IMR-90 (cell line): ENCODE data around the gene CPN1. TPM values are rescaled to one million over a fixed set of nuclear protein-coding genes. Genes with fewer than 3 reads are reported as not detected.
A peak's percentile ranks its signal among the peaks of the same experiment; 100 is the strongest.

Experiments used
- ATAC-seq: fragments of 200-7000 bp; cut with Tn5 transposase; 2 replicates; pipeline ENCODE4 v1.9.1; 2020; ENCODE audit warnings: low read depth, mild to moderate bottlenecking, moderate library complexity
- BruUV-seq: library from RNA; stranded (reverse); fragments of 400-500 nt; replicated peaks from 2 replicates; lab custom pipeline; 2021; lab: Mats Ljungman, UMichigan
- CTCF ChIA-PET: fragments of 300-600 bp; formaldehyde crosslinking; extraction: SDS; loops from one replicate; lab custom pipeline; 2021; ENCODE audit warnings: antibody characterized with exemption; lab: Yijun Ruan, JAX
- POLR2A ChIA-PET: fragments of 300-600 bp; sonication (Branson Sonifier 250); formaldehyde crosslinking; loops from one replicate; lab custom pipeline; 2022; ENCODE audit warnings: antibody characterized with exemption; ENCODE audit not compliant: unreplicated experiment; lab: Charles Lee
- DNase-seq: peaks from one replicate; pipeline ENCODE4 v3.0.0; 2013
- H2AFZ ChIP-seq: replicated peaks from 2 replicates; pipeline ENCODE3; 2013; ENCODE audit warnings: low read length, mild to moderate bottlenecking; ENCODE audit not compliant: poor library complexity
- H2AK5ac ChIP-seq: 2 replicates; pipeline ENCODE4 v1.6.1; 2013; ENCODE audit warnings: low read depth, low read length, inconsistent platforms
- H2AK9ac ChIP-seq: replicated peaks from 2 replicates; pipeline ENCODE3; 2013; ENCODE audit warnings: mild to moderate bottlenecking, low read depth, low read length, moderate library complexity; ENCODE audit not compliant: poor library complexity
- H2BK120ac ChIP-seq: 2 replicates; pipeline ENCODE4 v1.6.1; 2013; ENCODE audit warnings: low read depth, low read length, inconsistent platforms
- H2BK15ac ChIP-seq: 3 replicates; pipeline ENCODE4 v1.6.1; 2013; ENCODE audit warnings: low read depth, low read length, inconsistent platforms
- H2BK20ac ChIP-seq: 2 replicates; pipeline ENCODE4 v1.6.1; 2013; ENCODE audit warnings: low read depth, mild to moderate bottlenecking, inconsistent platforms, low read length, moderate library complexity
- H2BK5ac ChIP-seq: 2 replicates; pipeline ENCODE4 v1.6.1; 2013; ENCODE audit warnings: mild to moderate bottlenecking, low read depth, low read length, inconsistent platforms; ENCODE audit not compliant: poor library complexity, severe bottlenecking
- H3K14ac ChIP-seq: replicated peaks from 2 replicates; pipeline ENCODE4 v1.6.1; 2013; ENCODE audit warnings: low read depth, low read length, inconsistent platforms
- H3K18ac ChIP-seq: 2 replicates; pipeline ENCODE4 v1.6.1; 2013; ENCODE audit warnings: low read depth, low read length, control low read depth
- H3K23ac ChIP-seq: 2 replicates; pipeline ENCODE4 v1.6.1; 2013; ENCODE audit warnings: low read depth, low read length, inconsistent platforms
- H3K27ac ChIP-seq: 2 replicates; pipeline ENCODE4 v1.5.1; 2013; ENCODE audit warnings: mild to moderate bottlenecking, control low read depth, low read length; ENCODE audit not compliant: insufficient read depth
- H3K27me3 ChIP-seq: 2 replicates; pipeline ENCODE4 v1.6.1; 2013; ENCODE audit warnings: low read length; ENCODE audit not compliant: control insufficient read depth, insufficient read depth
- H3K36me3 ChIP-seq: 2 replicates; pipeline ENCODE4 v1.6.1; 2013; ENCODE audit warnings: low read length, mixed read lengths; ENCODE audit not compliant: control insufficient read depth, insufficient read depth
- H3K4ac ChIP-seq: 2 replicates; pipeline ENCODE4 v1.6.1; 2013; ENCODE audit warnings: low read depth, low read length, inconsistent platforms
- H3K4me1 ChIP-seq: 2 replicates; pipeline ENCODE4 v1.6.1; 2013; ENCODE audit warnings: low read length, mixed read lengths; ENCODE audit not compliant: control insufficient read depth, insufficient read depth
- H3K4me2 ChIP-seq: 2 replicates; pipeline ENCODE4 v1.6.1; 2013; ENCODE audit warnings: low read depth, mild to moderate bottlenecking, control low read depth, low read length, moderate library complexity
- H3K4me3 ChIP-seq: 2 replicates; pipeline ENCODE4 v1.5.1; 2013; ENCODE audit warnings: low read depth, mild to moderate bottlenecking, control low read depth, low read length, moderate library complexity; ENCODE audit not compliant: insufficient read depth
- H3K56ac ChIP-seq: 2 replicates; pipeline ENCODE4 v1.6.1; 2013; ENCODE audit warnings: low read length, inconsistent platforms; ENCODE audit not compliant: insufficient read depth; ENCODE audit errors: extremely low read depth
- H3K79me1 ChIP-seq, 2 experiments: 2 replicates each; pipeline ENCODE4 v1.6.1; 2013; ENCODE audit warnings: low read length in 2 of 2, inconsistent platforms in 1 of 2, low read depth in 1 of 2
- H3K9ac ChIP-seq: 2 replicates; pipeline ENCODE4 v1.6.1; 2013; ENCODE audit warnings: low read depth, low read length, control low read depth
- H3K9me1 ChIP-seq: 2 replicates; pipeline ENCODE4 v1.6.1; 2013; ENCODE audit warnings: low read length, inconsistent platforms; ENCODE audit not compliant: insufficient read depth
- H3K9me3 ChIP-seq: 2 replicates; pipeline ENCODE4 v1.6.1; 2013; ENCODE audit warnings: low read length; ENCODE audit not compliant: control insufficient read depth, insufficient read depth
- H4K20me1 ChIP-seq: 2 replicates; pipeline ENCODE4 v1.6.1; 2013; ENCODE audit warnings: low read length, inconsistent platforms; ENCODE audit not compliant: insufficient read depth
- H4K5ac ChIP-seq: 2 replicates; pipeline ENCODE4 v1.6.1; 2013; ENCODE audit warnings: mild to moderate bottlenecking, low read depth, low read length, control low read depth
- H4K8ac ChIP-seq, 2 experiments: 2 replicates each; pipeline ENCODE4 v1.6.1; 2013; ENCODE audit warnings: low read depth in 2 of 2, low read length in 2 of 2, control low read depth in 1 of 2, inconsistent platforms in 1 of 2
- H4K91ac ChIP-seq: 2 replicates; pipeline ENCODE4 v1.6.1; 2013; ENCODE audit warnings: low read depth, low read length, inconsistent platforms; ENCODE audit not compliant: insufficient read depth
- CHD1 ChIP-seq: IDR thresholded peaks from 2 replicates; pipeline ENCODE4 v1.6.1; 2012; ENCODE audit warnings: low read depth, low read length, improper control_type of control experiment
- FOS ChIP-seq: fragments of 150-350 bp; IDR thresholded peaks from 2 replicates; pipeline ENCODE4 v1.6.1; 2016; ENCODE audit warnings: low read depth, low read length
- MAZ ChIP-seq: IDR thresholded peaks from 2 replicates; pipeline ENCODE4 v1.6.1; 2012; ENCODE audit warnings: low read depth, mild to moderate bottlenecking, low read length, improper control_type of control experiment, moderate library complexity, borderline replicate concordance
- MXI1 ChIP-seq: IDR thresholded peaks from 2 replicates; pipeline ENCODE4 v1.6.1; 2012; ENCODE audit warnings: low read depth, mild to moderate bottlenecking, low read length, moderate library complexity, borderline replicate concordance
- USF2 ChIP-seq: fragments of 150-350 bp; IDR thresholded peaks from 2 replicates; pipeline ENCODE4 v1.6.1; 2017; ENCODE audit warnings: mild to moderate bottlenecking, antibody characterized with exemption, low read length, low read depth
- WGBS, 2 experiments: methylation state at CpG; one replicate each; pipeline versions ENCODE4 v1.1.5 to v1.1.7; 2013; ENCODE audit warnings: missing lambda C conversion rate in 2 of 2; ENCODE audit not compliant: insufficient read length in 1 of 2; ENCODE audit errors: extremely low coverage in 2 of 2; 5-methylcytosine and 5-hydroxymethylcytosine counted together
- dilution Hi-C: fragments of 300-500 bp; cut with HindIII; formaldehyde crosslinking; loops from one replicate; pipeline ENCODE4 v1.14.3; 2018; ENCODE audit warnings: low sequenced_read_pairs; ENCODE audit not compliant: unreplicated experiment
- in situ Hi-C: fragments of 300-500 bp; cut with MboI; formaldehyde crosslinking; loops from 3 replicates; pipeline ENCODE4 v1.14.3; 2019; ENCODE audit warnings: low sequenced_read_pairs, inconsistent platforms, mixed read lengths
- intact Hi-C: fragments of 100-400 bp; cut with micrococcal nuclease; formaldehyde crosslinking; loops from 2 replicates; pipeline ENCODE4 v1.10.0; 2022
- polyA plus RNA-seq, 3 experiments: library from polyadenylated mRNA; depleted of rRNA; stranded (reverse); fragments of >200 nt; gene quantifications; 2 replicates each; pipeline ENCODE4 v1.2.3, GENCODE V29; 2012; ENCODE audit warnings: low replicate concordance in 1 of 3
- total RNA-seq: library from RNA; depleted of rRNA; stranded (reverse); fragments of >200 nt; gene quantifications from 2 replicates; pipeline ENCODE4 v1.2.3, GENCODE V29; 2012

Gene CPN1
- total and polyA plus RNA-seq, 2 of the 4 experiments (the other 2 are of a cell fraction) = not detected

- Histone ChIP-seq H2BK20ac (no peak overlapping the region), H3K4ac (no peak overlapping the region), H3K56ac (no peak overlapping the region), H3K36me3 (no peaks in the 10 kb centered on the region), H3K27ac (no peak overlapping the region), H2BK5ac (no peak overlapping the region), H2AK5ac (no peak overlapping the region), H3K9me3 (no peaks in the 10 kb centered on the region), H3K27me3 (peaks cover 2% of the 10 kb centered on the region), H3K9ac (no peak overlapping the region), H3K18ac (no peak overlapping the region), H4K8ac (no peak overlapping the region), H3K9me1 (peaks cover 3% of the 10 kb centered on the region; the same call in 1 of the 2 replicates), H2BK15ac (no peak overlapping the region), H3K4me3 (no peak overlapping the region), H3K79me1 (no peaks in the 10 kb centered on the region), H2AK9ac (no peak overlapping the region), H3K23ac (no peak overlapping the region), H3K14ac (no peak overlapping the region), H2AFZ (no peak overlapping the region), H4K91ac (no peak overlapping the region), H2BK120ac (no peak overlapping the region), H4K5ac (no peak overlapping the region), H4K20me1 (no peaks in the 10 kb centered on the region), H3K4me2 (no peak overlapping the region), H3K4me1 (no peaks in the 10 kb centered on the region; the same call in 1 of the 2 replicates)
- in situ Hi-C loops = no loop called here
- ChIA-PET CTCF (interaction anchor here (1.2 kb wide), 1 partner anchor 35 kb away, joined by 3 read pairs; no protein-coding TSS in a partner anchor), POLR2A (no interaction called here)
- no CpG with 5 or more reads among the region's 5 CpGs for WGBS, 2 experiments
- dilution Hi-C loops = no loop called here
- ATAC-seq (peak; percentile 37; the same call in 1 of the 2 replicates), DNase-seq (no peak)
- no peak for TF ChIP-seq MAZ
- no peak for TF ChIP-seq CHD1
- TF ChIP-seq MXI1 = no peak
- no peak for TF ChIP-seq USF2
- TF ChIP-seq FOS = no peak
- intact Hi-C loops = no loop called here
- no TSS peak for BruUV-seq
Observed at GRCh38 chr10:100020142-100020885, 61.4 kb downstream of the CPN1 start.
